ENCODE data around the gene DAPK1. TPM values are rescaled to one million over a fixed set of nuclear protein-coding genes. Genes with fewer than 3 reads are reported as not detected.

The DAPK1 gene
- total and polyA plus RNA-seq, 10 of the 15 experiments (the other 5 are each of a cell fraction or from before 2014, with no cell fraction given), result 8.2 to 94.7 (median 51.6) TPM

DNA sequence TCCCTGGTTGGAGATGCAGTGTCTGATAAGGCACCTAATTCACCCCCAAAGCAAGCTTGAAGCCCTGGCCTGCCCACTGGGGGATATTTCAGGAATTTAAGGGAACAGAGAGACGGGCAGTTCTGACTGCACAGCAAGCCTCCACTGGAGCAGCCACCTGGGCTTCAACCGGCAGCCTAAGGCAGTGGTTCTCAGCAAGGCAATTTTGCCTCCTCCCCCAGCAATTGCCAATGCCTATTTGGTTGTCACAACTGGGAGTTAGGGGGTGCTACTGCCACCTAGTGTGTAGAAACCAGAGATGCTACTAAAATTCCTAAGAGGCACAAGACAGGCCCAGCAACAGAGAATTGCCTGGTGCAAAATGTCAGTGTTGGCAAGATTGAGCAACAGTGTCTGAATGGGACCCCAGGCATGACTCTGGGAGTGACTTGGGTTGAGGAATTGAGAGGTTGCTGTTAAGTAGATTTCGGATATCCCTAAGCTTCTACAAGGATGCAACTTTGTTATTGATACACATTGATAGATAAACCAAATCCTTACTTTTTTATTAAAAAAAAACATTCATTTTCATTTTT lies 169.6 kb downstream of the DAPK1 start (continued):
- no peak for TF ChIP-seq SMARCA5 (IDR thresholded peaks at IDR 0.05)

DNA sequence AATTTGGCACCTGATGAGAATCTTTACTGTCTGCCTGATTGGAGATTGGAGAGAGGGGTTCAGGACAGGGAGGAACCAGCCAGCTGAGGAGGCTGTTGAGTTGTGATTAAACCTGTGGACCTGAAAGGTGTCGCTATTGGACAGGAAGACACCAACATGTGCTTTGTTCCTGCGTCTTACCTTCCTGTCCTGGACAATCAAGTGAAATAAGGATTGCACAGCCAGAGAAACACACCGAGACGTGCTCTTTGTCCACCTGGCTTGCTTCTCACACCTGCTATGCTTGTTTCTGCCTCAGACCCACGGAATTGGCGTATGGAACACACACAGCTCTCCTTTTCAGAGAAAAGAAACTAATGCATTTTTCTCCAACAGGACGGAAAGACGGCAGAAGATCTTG lies 170.6 kb downstream of the DAPK1 start:
- no peak overlapping the region for H2AFZ ChIP-seq (ENCODE audit: control insufficient read depth, low read depth, low read length)
- H3K79me2 ChIP-seq (ENCODE audit: control insufficient read depth, insufficient read depth, low read length), result no peaks in the 10 kb centered on the region
- H3K27ac ChIP-seq (ENCODE audit: control insufficient read depth, insufficient read depth), result no peak overlapping the region
- DNase-seq (ENCODE audit: low read depth, low spot score) (no peak), FAIRE-seq (no peak), ATAC-seq (no peak)
- no TSS peak for BruUV-seq (replicated peaks)
- peaks cover 10% of the 10 kb centered on the region; the same call in 1 of the 3 replicates for H3K9me3 ChIP-seq (replicated peaks; ENCODE audit: control insufficient read depth, insufficient read depth, low read length)
- no peaks in the 10 kb centered on the region for H4K20me1 ChIP-seq (ENCODE audit: control insufficient read depth, insufficient read depth)
- no peak overlapping the region for H3K9ac ChIP-seq (ENCODE audit: control insufficient read depth, insufficient read depth, low read length)
- no peak overlapping the region for H3K4me2 ChIP-seq (ENCODE audit: control insufficient read depth, insufficient read depth)
- 72% methylated on average over 8 of the region's 8 CpGs for WGBS (ENCODE audit: insufficient coverage, insufficient replicate concordance, low lambda C conversion rate, missing lambda C conversion rate)
- H3K36me3 ChIP-seq (ENCODE audit: control insufficient read depth in 2 of 2, insufficient read depth in 2 of 2, low read length in 1 of 2), result peaks cover 4 to 15% of the 10 kb centered on the region in 2 experiments
- CTCF ChIA-PET, result interaction anchor here (0.8 to 2.2 kb wide), 4 partner anchors 330 to 337 kb away, joined by 3 to 16 read pairs (median 4); no protein-coding TSS in a partner anchor
- intact Hi-C loops (cut with micrococcal nuclease; ENCODE audit: unreplicated experiment) (no loop called here), in situ Hi-C loops (cut with MboI) (no loop called here)
- no peaks in the 10 kb centered on the region for H3K27me3 ChIP-seq (replicated peaks in 1 of 2; ENCODE audit: control insufficient read depth in 2 of 2, insufficient read depth in 2 of 2, low read length in 1 of 2)
- RAD21 ChIA-PET (ENCODE audit: unreplicated experiment), result no interaction called here
- POLR2A ChIA-PET, result no interaction called here
- H3K4me3 ChIP-seq, result no peak overlapping the region
- SMC1A ChIA-PET (ENCODE audit: uncharacterized antibody, unreplicated experiment), result interaction anchor here (1.5 to 1.7 kb wide), 3 partner anchors 328 to 333 kb away, joined by 3 to 4 read pairs (median 4); no protein-coding TSS in a partner anchor
- H3K4me1 ChIP-seq (ENCODE audit: control insufficient read depth, insufficient read depth, low read length), result no peaks in the 10 kb centered on the region
- no peak for TF ChIP-seq KDM1A (IDR thresholded peaks at IDR 0.05; ENCODE audit: borderline replicate concordance)
- TF ChIP-seq, protein P1, sequence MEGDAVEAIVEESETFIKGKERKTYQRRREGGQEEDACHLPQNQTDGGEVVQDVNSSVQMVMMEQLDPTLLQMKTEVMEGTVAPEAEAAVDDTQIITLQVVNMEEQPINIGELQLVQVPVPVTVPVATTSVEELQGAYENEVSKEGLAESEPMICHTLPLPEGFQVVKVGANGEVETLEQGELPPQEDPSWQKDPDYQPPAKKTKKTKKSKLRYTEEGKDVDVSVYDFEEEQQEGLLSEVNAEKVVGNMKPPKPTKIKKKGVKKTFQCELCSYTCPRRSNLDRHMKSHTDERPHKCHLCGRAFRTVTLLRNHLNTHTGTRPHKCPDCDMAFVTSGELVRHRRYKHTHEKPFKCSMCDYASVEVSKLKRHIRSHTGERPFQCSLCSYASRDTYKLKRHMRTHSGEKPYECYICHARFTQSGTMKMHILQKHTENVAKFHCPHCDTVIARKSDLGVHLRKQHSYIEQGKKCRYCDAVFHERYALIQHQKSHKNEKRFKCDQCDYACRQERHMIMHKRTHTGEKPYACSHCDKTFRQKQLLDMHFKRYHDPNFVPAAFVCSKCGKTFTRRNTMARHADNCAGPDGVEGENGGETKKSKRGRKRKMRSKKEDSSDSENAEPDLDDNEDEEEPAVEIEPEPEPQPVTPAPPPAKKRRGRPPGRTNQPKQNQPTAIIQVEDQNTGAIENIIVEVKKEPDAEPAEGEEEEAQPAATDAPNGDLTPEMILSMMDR (IDR thresholded peaks at IDR 0.05 in 2 of 3, conservative IDR thresholded peaks at IDR 0.05 in 1 of 3; ENCODE audit: control insufficient read depth in 2 of 3, extremely low read depth in 1 of 3, insufficient read depth in 1 of 3, low read depth in 3 of 3, low read length in 3 of 3), result no peak
- TF ChIP-seq RUNX3 (IDR thresholded peaks at IDR 0.05; ENCODE audit: low read length), result no peak
- TF ChIP-seq ETV6 (conservative IDR thresholded peaks at IDR 0.05 in 1 of 2, IDR thresholded peaks at IDR 0.05 in 1 of 2; ENCODE audit: borderline replicate concordance in 1 of 2, low read depth in 1 of 2), result no peak
- TF ChIP-seq CEBPB (IDR thresholded peaks at IDR 0.05; ENCODE audit: borderline replicate concordance in 1 of 2, low read depth in 2 of 2, low read length in 2 of 2), result no peak
- no peak for TF ChIP-seq BHLHE40 (IDR thresholded peaks at IDR 0.05; ENCODE audit: borderline replicate concordance in 1 of 2, low read depth in 2 of 2, low read length in 1 of 2)
- TF ChIP-seq, protein P2, sequence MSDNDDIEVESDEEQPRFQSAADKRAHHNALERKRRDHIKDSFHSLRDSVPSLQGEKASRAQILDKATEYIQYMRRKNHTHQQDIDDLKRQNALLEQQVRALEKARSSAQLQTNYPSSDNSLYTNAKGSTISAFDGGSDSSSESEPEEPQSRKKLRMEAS (IDR thresholded peaks at IDR 0.05; ENCODE audit: low read depth, low read length), result no peak
- TF ChIP-seq, protein P3, sequence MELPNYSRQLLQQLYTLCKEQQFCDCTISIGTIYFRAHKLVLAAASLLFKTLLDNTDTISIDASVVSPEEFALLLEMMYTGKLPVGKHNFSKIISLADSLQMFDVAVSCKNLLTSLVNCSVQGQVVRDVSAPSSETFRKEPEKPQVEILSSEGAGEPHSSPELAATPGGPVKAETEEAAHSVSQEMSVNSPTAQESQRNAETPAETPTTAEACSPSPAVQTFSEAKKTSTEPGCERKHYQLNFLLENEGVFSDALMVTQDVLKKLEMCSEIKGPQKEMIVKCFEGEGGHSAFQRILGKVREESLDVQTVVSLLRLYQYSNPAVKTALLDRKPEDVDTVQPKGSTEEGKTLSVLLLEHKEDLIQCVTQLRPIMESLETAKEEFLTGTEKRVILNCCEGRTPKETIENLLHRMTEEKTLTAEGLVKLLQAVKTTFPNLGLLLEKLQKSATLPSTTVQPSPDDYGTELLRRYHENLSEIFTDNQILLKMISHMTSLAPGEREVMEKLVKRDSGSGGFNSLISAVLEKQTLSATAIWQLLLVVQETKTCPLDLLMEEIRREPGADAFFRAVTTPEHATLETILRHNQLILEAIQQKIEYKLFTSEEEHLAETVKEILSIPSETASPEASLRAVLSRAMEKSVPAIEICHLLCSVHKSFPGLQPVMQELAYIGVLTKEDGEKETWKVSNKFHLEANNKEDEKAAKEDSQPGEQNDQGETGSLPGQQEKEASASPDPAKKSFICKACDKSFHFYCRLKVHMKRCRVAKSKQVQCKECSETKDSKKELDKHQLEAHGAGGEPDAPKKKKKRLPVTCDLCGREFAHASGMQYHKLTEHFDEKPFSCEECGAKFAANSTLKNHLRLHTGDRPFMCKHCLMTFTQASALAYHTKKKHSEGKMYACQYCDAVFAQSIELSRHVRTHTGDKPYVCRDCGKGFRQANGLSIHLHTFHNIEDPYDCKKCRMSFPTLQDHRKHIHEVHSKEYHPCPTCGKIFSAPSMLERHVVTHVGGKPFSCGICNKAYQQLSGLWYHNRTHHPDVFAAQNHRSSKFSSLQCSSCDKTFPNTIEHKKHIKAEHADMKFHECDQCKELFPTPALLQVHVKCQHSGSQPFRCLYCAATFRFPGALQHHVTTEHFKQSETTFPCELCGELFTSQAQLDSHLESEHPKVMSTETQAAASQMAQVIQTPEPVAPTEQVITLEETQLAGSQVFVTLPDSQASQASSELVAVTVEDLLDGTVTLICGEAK (IDR thresholded peaks at IDR 0.05; ENCODE audit: borderline replicate concordance), result no peak
- TF ChIP-seq HCFC1 (IDR thresholded peaks at IDR 0.05; ENCODE audit: low read length), result no peak
- TF ChIP-seq NR2C2 (IDR thresholded peaks at IDR 0.05; ENCODE audit: borderline replicate concordance, control insufficient read depth, insufficient read length, low read depth), result no peak
- TF ChIP-seq, protein P4, sequence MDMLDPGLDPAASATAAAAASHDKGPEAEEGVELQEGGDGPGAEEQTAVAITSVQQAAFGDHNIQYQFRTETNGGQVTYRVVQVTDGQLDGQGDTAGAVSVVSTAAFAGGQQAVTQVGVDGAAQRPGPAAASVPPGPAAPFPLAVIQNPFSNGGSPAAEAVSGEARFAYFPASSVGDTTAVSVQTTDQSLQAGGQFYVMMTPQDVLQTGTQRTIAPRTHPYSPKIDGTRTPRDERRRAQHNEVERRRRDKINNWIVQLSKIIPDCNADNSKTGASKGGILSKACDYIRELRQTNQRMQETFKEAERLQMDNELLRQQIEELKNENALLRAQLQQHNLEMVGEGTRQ (IDR thresholded peaks at IDR 0.05; ENCODE audit: borderline replicate concordance, low read depth, low read length), result no peak
- no peak for TF ChIP-seq NFYB (IDR thresholded peaks at IDR 0.05; ENCODE audit: insufficient read depth, low read depth, low read length)
- TF ChIP-seq HDAC2 (IDR thresholded peaks at IDR 0.05), result no peak
- no peak for TF ChIP-seq ZNF217 (IDR thresholded peaks at IDR 0.05)
